HepG2 (cell line): ENCODE data around the gene ZCCHC3. TPM values are rescaled to one million over a fixed set of nuclear protein-coding genes. Genes with fewer than 3 reads are reported as not detected.

ENCODE experiments used
- ATAC-seq: fragments of 200-7000 bp; cut with Tn5 transposase; 3 replicates; pipeline ENCODE4 v1.9.1; 2020; ENCODE audit warnings: mild to moderate bottlenecking, moderate library complexity
- BruUV-seq: library from RNA; stranded (reverse); fragments of 400-500 nt; replicated peaks from 2 replicates; lab custom pipeline; 2021; lab: Mats Ljungman, UMichigan
- CTCF ChIA-PET: fragments of 300-600 bp; formaldehyde crosslinking; extraction: SDS; loops from one replicate; lab custom pipeline; 2021; ENCODE audit warnings: low total read pairs, inconsistent platforms, low intra/inter-chr PET ratio; lab: Yijun Ruan, JAX
- POLR2A ChIA-PET: fragments of 350-600 bp; sonication (Branson Sonifier 250); formaldehyde crosslinking; loops from one replicate; lab custom pipeline; 2020; ENCODE audit warnings: antibody characterized with exemption, inconsistent platforms; lab: Yijun Ruan, JAX
- DNase-seq: peaks from one replicate; pipeline ENCODE4 v3.0.0-alpha.2; 2015; ENCODE audit warnings: low spot score
- FAIRE-seq: peaks from 3 replicates; lab custom pipeline; 2011; peaks lifted over from hg19 to GRCh38; lab: Jason Lieb, UNC
- H2AFZ ChIP-seq: one replicate; pipeline ENCODE4 v1.6.1; 2011; ENCODE audit warnings: low read length, inconsistent platforms
- H3K27ac ChIP-seq: fragments of 300-600 bp; 3 replicates; pipeline ENCODE4 v1.8.0; 2011; ENCODE audit warnings: mixed run types, mild to moderate bottlenecking, mixed read lengths, low read length, inconsistent platforms; ENCODE audit not compliant: insufficient read depth; ENCODE audit errors: extremely low read length
- H3K27me3 ChIP-seq, 2 experiments: fragments of 200-600 bp in 1 of 2; 2 replicates in 1 of 2; 3 replicates in 1 of 2; pipeline versions ENCODE4 v1.6.0 to v1.8.0; 2011; ENCODE audit warnings: low read length in 2 of 2, mild to moderate bottlenecking in 2 of 2, moderate library complexity in 2 of 2, inconsistent platforms in 1 of 2; ENCODE audit not compliant: insufficient read depth in 2 of 2, control insufficient read depth in 1 of 2
- H3K36me3 ChIP-seq, 2 experiments: fragments of 200-600 bp in 1 of 2; replicated peaks in 1 of 2; 2 replicates in 1 of 2; 3 replicates in 1 of 2; pipeline versions ENCODE4 v1.5.1 to v1.8.0; 2011; ENCODE audit warnings: low read length in 2 of 2, inconsistent platforms in 1 of 2; ENCODE audit not compliant: insufficient read depth in 2 of 2, control insufficient read depth in 1 of 2
- H3K4me1 ChIP-seq: 2 replicates; pipeline ENCODE4 v1.5.1; 2012; ENCODE audit warnings: low read length, inconsistent platforms; ENCODE audit not compliant: insufficient read depth
- H3K4me2 ChIP-seq: 2 replicates; pipeline ENCODE4 v1.6.0; 2011; ENCODE audit warnings: low read depth, low read length, inconsistent platforms
- H3K4me3 ChIP-seq, 3 experiments: fragments of 200-600 bp in 1 of 3; sonication (generic), shearing (Covaris generic) in 1 of 3; replicated peaks in 1 of 3; 2 replicates each; pipeline ENCODE4 v1.5.1; 2011 to 2016; ENCODE audit warnings: low read length in 3 of 3, inconsistent platforms in 2 of 3, low read depth in 2 of 3, mild to moderate bottlenecking in 2 of 3, control low read depth in 1 of 3, mixed read lengths in 1 of 3; ENCODE audit not compliant: insufficient read depth in 1 of 3
- H3K79me2 ChIP-seq: one replicate; pipeline ENCODE4 v1.6.1; 2011; ENCODE audit warnings: low read length, inconsistent platforms; ENCODE audit not compliant: insufficient read depth
- H3K9ac ChIP-seq: 2 replicates; pipeline ENCODE4 v1.6.0; 2011; ENCODE audit warnings: mild to moderate bottlenecking, low read depth, low read length, inconsistent platforms; ENCODE audit not compliant: insufficient read depth
- H3K9me3 ChIP-seq: 2 replicates; pipeline ENCODE4 v1.5.1; 2012; ENCODE audit warnings: mild to moderate bottlenecking, low read length
- H4K20me1 ChIP-seq: 2 replicates; pipeline ENCODE4 v1.6.0; 2011; ENCODE audit warnings: inconsistent platforms, mild to moderate bottlenecking, low read length, moderate library complexity; ENCODE audit not compliant: insufficient read depth
- DMTF1 ChIP-seq: sonication (generic); formaldehyde crosslinking; IDR thresholded peaks from 2 replicates; pipeline ENCODE4 v1.4.0; 2020; ENCODE audit warnings: mild to moderate bottlenecking, missing genetic modification reagents
- PHB2 ChIP-seq: fragments of 450-650 bp; IDR thresholded peaks from 2 replicates; pipeline ENCODE4 v1.6.1; 2018; ENCODE audit not compliant: partially characterized antibody
- WGBS: methylation state at CpG from one replicate; pipeline ENCODE4 v1.1.6; 2017; ENCODE audit warnings: low lambda C conversion rate; 5-methylcytosine and 5-hydroxymethylcytosine counted together
- in situ Hi-C: cut with HindIII; loops from 2 replicates; pipeline ENCODE4 v1.10.0; 2017; ENCODE audit warnings: low pct_unique_long_range_greater_than_20kb; ENCODE audit not compliant: extremely low pct_ligation_motif_present
- intact Hi-C: fragments of 100-400 bp; cut with micrococcal nuclease; formaldehyde crosslinking; loops from one replicate; pipeline ENCODE4 v1.10.0; 2022; ENCODE audit not compliant: unreplicated experiment
- polyA plus RNA-seq, 8 experiments: library from polyadenylated mRNA; depleted of rRNA in 3 of 8; stranded (reverse) in 7 of 8; unstranded in 1 of 8; fragments of >200 nt; fragmentation: Illumina TruSeq in 4 of 8; extraction: Trizol in 4 of 8; gene quantifications; 2 replicates each; pipeline versions ENCODE4 v1.2.1 to v1.2.3, GENCODE V29; 2011 to 2016; ENCODE audit warnings: low read depth in 4 of 8, missing spikeins in 1 of 8, mixed read lengths in 1 of 8; ENCODE audit not compliant: insufficient read depth in 1 of 8
- total RNA-seq, 5 experiments: library from RNA; depleted of rRNA; stranded (reverse); fragments of >200 nt; fragmentation: Illumina TruSeq; extraction: Trizol; gene quantifications; 2 replicates each; pipeline ENCODE4 v1.2.3, GENCODE V29; 2016; ENCODE audit warnings: low read depth in 1 of 5
- TF ChIP-seq, protein P1 (sequence below): sonication (generic); formaldehyde crosslinking; IDR thresholded peaks from 2 replicates; pipeline ENCODE4 v1.8.1; 2022; ENCODE audit warnings: low read depth, mild to moderate bottlenecking, missing genetic modification reagents

Gene ZCCHC3
- total and polyA plus RNA-seq, 2 of the 13 experiments (the other 11 are each of a cell fraction or from before 2014, with no cell fraction given), result 46.6 to 63.0 TPM

DNA sequence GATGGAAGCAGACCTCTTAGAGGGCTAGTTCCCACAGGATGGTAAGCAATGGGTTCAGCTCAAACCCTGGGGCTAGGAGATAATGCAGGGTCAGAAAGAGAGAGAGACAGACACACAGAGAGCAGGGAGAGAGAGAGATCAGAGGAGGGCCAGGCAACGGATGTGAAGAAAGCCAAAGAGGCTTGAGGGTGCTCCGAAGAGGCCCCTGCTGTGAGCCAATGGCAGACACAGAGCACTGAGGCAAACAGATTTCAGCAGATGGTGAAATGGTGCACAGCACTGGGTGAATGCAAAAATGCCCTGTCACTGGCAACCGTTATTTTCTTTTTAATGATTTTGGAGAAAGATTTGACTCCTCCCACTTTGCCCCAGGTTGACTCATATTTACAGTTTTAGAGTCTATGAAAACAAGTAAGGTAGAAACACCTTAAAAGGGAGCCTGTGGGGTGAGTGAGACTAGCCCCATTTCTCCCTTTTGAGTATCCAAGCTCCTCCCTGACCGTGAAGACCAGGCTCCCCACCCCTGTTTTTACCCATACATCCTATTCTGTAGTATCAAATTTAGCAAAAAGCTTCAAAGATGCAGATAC, 39.0 kb upstream of the ZCCHC3 start:
- ChIA-PET CTCF (interaction anchor here (0.7 to 1.9 kb wide), 3 partner anchors 9 to 72 kb away, joined by 3 to 12 read pairs (median 4); no protein-coding TSS in a partner anchor), POLR2A (interaction anchor here (1.0 kb wide), 1 partner anchor 8 kb away, joined by 3 read pairs; no protein-coding TSS in a partner anchor)
- no peaks in the 10 kb centered on the region for H3K36me3 ChIP-seq
- no TSS peak for BruUV-seq
- H2AFZ ChIP-seq, result no peak overlapping the region
- no peak overlapping the region for H3K27ac ChIP-seq
- no peak for TF ChIP-seq PHB2
- TF ChIP-seq, protein P1, sequence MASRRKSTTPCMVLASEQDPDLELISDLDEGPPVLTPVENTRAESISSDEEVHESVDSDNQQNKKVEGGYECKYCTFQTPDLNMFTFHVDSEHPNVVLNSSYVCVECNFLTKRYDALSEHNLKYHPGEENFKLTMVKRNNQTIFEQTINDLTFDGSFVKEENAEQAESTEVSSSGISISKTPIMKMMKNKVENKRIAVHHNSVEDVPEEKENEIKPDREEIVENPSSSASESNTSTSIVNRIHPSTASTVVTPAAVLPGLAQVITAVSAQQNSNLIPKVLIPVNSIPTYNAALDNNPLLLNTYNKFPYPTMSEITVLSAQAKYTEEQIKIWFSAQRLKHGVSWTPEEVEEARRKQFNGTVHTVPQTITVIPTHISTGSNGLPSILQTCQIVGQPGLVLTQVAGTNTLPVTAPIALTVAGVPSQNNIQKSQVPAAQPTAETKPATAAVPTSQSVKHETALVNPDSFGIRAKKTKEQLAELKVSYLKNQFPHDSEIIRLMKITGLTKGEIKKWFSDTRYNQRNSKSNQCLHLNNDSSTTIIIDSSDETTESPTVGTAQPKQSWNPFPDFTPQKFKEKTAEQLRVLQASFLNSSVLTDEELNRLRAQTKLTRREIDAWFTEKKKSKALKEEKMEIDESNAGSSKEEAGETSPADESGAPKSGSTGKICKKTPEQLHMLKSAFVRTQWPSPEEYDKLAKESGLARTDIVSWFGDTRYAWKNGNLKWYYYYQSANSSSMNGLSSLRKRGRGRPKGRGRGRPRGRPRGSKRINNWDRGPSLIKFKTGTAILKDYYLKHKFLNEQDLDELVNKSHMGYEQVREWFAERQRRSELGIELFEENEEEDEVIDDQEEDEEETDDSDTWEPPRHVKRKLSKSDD (CRISPR knock-in tag), result no peak
- TF ChIP-seq DMTF1 (CRISPR knock-in tag), result no peak
- no peaks in the 10 kb centered on the region for H3K4me1 ChIP-seq
- ATAC-seq, result no peak
- H4K20me1 ChIP-seq, result no peaks in the 10 kb centered on the region
- no peak for DNase-seq
- no peak overlapping the region for H3K9ac ChIP-seq
- in situ Hi-C loops, result no loop called here
- WGBS, result 5% methylated on average over 4 of the region's 4 CpGs
- intact Hi-C loops, result no loop called here
- no peak overlapping the region for H3K4me3 ChIP-seq
- H3K9me3 ChIP-seq, result no peaks in the 10 kb centered on the region
- H3K4me2 ChIP-seq, result no peak overlapping the region
- H3K79me2 ChIP-seq, result no peaks in the 10 kb centered on the region
- FAIRE-seq, result no peak
- H3K27me3 ChIP-seq, result peaks cover 2 to 31% of the 10 kb centered on the region in 2 experiments; a peak in 4 of 5 replicates
